WTC11 (cell line): ENCODE results near the gene PIWIL1. TPM values are rescaled to one million over a fixed set of nuclear protein-coding genes. Genes with fewer than 3 reads are reported as not detected.

ENCODE experiments used
- ATAC-seq: fragments of 200-7000 bp; cut with Tn5 transposase; 2 replicates; pipeline ENCODE4 v1.10.0; 2021; ENCODE audit warnings: mild to moderate bottlenecking, moderate library complexity
- CTCF ChIA-PET: fragments of 300-600 bp; sonication (Branson Sonifier 250); formaldehyde crosslinking; loops from one replicate; lab custom pipeline; 2021; ENCODE audit warnings: antibody characterized with exemption; lab: Charles Lee
- POLR2A ChIA-PET: fragments of 350-600 bp; sonication (Branson Sonifier 250); formaldehyde crosslinking; loops from one replicate; lab custom pipeline; 2021; ENCODE audit warnings: antibody characterized with exemption; lab: Charles Lee
- DNase-seq: peaks from one replicate; pipeline ENCODE4 v3.0.0; 2021; ENCODE audit warnings: low spot score
- H3K27ac Mint-ChIP-seq: 2 replicates; pipeline ENCODE4 v1.8.0; 2021; ENCODE audit warnings: mixed read lengths
- H3K27me3 Mint-ChIP-seq: 2 replicates; pipeline ENCODE4 v1.8.0; 2021; ENCODE audit warnings: low read depth, mild to moderate bottlenecking, moderate library complexity, mixed read lengths
- H3K36me3 Mint-ChIP-seq: 2 replicates; pipeline ENCODE4 v1.8.0; 2021; ENCODE audit warnings: mixed read lengths
- H3K4me1 Mint-ChIP-seq: 2 replicates; pipeline ENCODE4 v1.8.0; 2022; ENCODE audit warnings: mixed read lengths
- H3K4me3 Mint-ChIP-seq: 2 replicates; pipeline ENCODE4 v1.8.0; 2021; ENCODE audit warnings: mild to moderate bottlenecking, moderate library complexity, mixed read lengths
- H3K9me3 Mint-ChIP-seq: 2 replicates; pipeline ENCODE4 v1.8.0; 2021; ENCODE audit warnings: mixed read lengths
- ATF6 ChIP-seq: sonication (generic); formaldehyde crosslinking; IDR thresholded peaks from 2 replicates; pipeline ENCODE4 v1.8.1; 2023; ENCODE audit warnings: mild to moderate bottlenecking, missing genetic modification reagents
- CREB1 ChIP-seq: sonication (generic); formaldehyde crosslinking; IDR thresholded peaks from 2 replicates; pipeline ENCODE4 v1.8.0; 2023; ENCODE audit warnings: mild to moderate bottlenecking, missing genetic modification reagents
- CTCF ChIP-seq: fragments of 200-600 bp; IDR thresholded peaks from 2 replicates; pipeline ENCODE4 v1.8.0; 2022; ENCODE audit warnings: antibody characterized with exemption
- ERG ChIP-seq: fragments of 250-450 bp; sonication (Bioruptor Pico); IDR thresholded peaks from 2 replicates; pipeline ENCODE4 v1.8.0; 2021; ENCODE audit warnings: mild to moderate bottlenecking
- GTF2I ChIP-seq: fragments of 250-450 bp; sonication (Bioruptor Pico); conservative IDR thresholded peaks from 2 replicates; pipeline ENCODE4 v1.4.0; 2021; ENCODE audit warnings: mild to moderate bottlenecking
- JAZF1 ChIP-seq: fragments of 250-450 bp; sonication (Bioruptor Pico); IDR thresholded peaks from 2 replicates; pipeline ENCODE4 v1.9.0; 2021; ENCODE audit warnings: moderate library complexity, mild to moderate bottlenecking, inconsistent platforms
- MYBL2 ChIP-seq: sonication (generic); formaldehyde crosslinking; IDR thresholded peaks from 2 replicates; pipeline ENCODE4 v1.8.1; 2023; ENCODE audit warnings: mild to moderate bottlenecking, moderate library complexity, missing genetic modification reagents
- PRDM15 ChIP-seq: sonication (generic); formaldehyde crosslinking; IDR thresholded peaks from 2 replicates; pipeline ENCODE4 v1.8.0; 2022; ENCODE audit warnings: missing genetic modification reagents
- TCF7 ChIP-seq: sonication (generic); formaldehyde crosslinking; IDR thresholded peaks from 2 replicates; pipeline ENCODE4 v1.8.0; 2022; ENCODE audit warnings: mild to moderate bottlenecking, low read depth, missing genetic modification reagents, moderate library complexity
- ZMAT4 ChIP-seq: fragments of 250-450 bp; sonication (Bioruptor Pico); IDR thresholded peaks from 2 replicates; pipeline ENCODE4 v1.9.0; 2021; ENCODE audit warnings: mild to moderate bottlenecking
- ZNF232 ChIP-seq: sonication (generic); formaldehyde crosslinking; IDR thresholded peaks from 2 replicates; pipeline ENCODE4 v1.8.0; 2022; ENCODE audit warnings: mild to moderate bottlenecking, missing genetic modification reagents
- ZNF281 ChIP-seq: sonication (generic); formaldehyde crosslinking; IDR thresholded peaks from 2 replicates; pipeline ENCODE4 v1.8.0; 2023; ENCODE audit warnings: mild to moderate bottlenecking, missing genetic modification reagents
- ZNF532 ChIP-seq: fragments of 250-450 bp; sonication (Bioruptor Pico); IDR thresholded peaks from 2 replicates; pipeline ENCODE4 v1.9.0; 2021; ENCODE audit warnings: mild to moderate bottlenecking, borderline replicate concordance
- total RNA-seq: library from RNA; stranded (reverse); gene quantifications from 3 replicates; pipeline ENCODE4 v1.2.3, GENCODE V29; 2021

PIWIL1 gene
- total RNA-seq, 1 experiment from 2014 or later: not detected

GRCh38 chr12:130298322-130299021, 39.2 kb upstream of the PIWIL1 start:
- TF ChIP-seq MYBL2: no peak
- no peak for TF ChIP-seq ZMAT4
- no peak for TF ChIP-seq ERG (CRISPR knock-in tag)
- TF ChIP-seq ATF6 (CRISPR knock-in tag): no peak
- no peak for TF ChIP-seq CTCF
- no peak for TF ChIP-seq JAZF1 (CRISPR knock-in tag)
- TF ChIP-seq GTF2I: no peak
- no peak for TF ChIP-seq CREB1 (CRISPR knock-in tag)
- TF ChIP-seq PRDM15: no peak
- no peak for TF ChIP-seq ZNF532
- no peak for TF ChIP-seq ZNF232
- TF ChIP-seq TCF7 (CRISPR knock-in tag): no peak
- no peak for TF ChIP-seq ZNF281 (CRISPR knock-in tag)
- CTCF ChIA-PET: interaction anchor here (1.0 to 1.1 kb wide), 2 partner anchors 12 to 17 kb away, joined by 3 read pairs; no protein-coding TSS in a partner anchor
- ATAC-seq (no peak), DNase-seq (no peak)
- Mint-ChIP-seq H3K4me1 (no peaks in the 10 kb centered on the region), H3K36me3 (peaks cover 65% of the 10 kb centered on the region), H3K27ac (no peak overlapping the region), H3K27me3 (peaks cover 13% of the 10 kb centered on the region), H3K4me3 (no peak overlapping the region), H3K9me3 (peaks cover 77% of the 10 kb centered on the region)
- POLR2A ChIA-PET: no interaction called here
